T-cell (primary cell): Measurements from ENCODE around the gene NMT2. TPM values are rescaled to one million over a fixed set of nuclear protein-coding genes. Genes with fewer than 3 reads are reported as not detected.
A peak's percentile ranks its signal among the peaks of the same experiment; 100 is the strongest.

ENCODE experiments used
- ATAC-seq, 4 experiments: fragments of 200-7000 bp in 3 of 4; fragments of 150-1000 bp in 1 of 4; cut with Tn5 transposase; replicated peaks in 1 of 4; 1 replicate in 3 of 4; 2 replicates in 1 of 4; pipeline ENCODE4 v1.10.0; 2021; ENCODE audit warnings: moderate library complexity in 3 of 4, mild to moderate bottlenecking in 2 of 4, moderate number of reproducible peaks in 1 of 4
- CTCF ChIA-PET, 2 donors: fragments of 300-600 bp; sonication (Branson Sonifier 250); formaldehyde crosslinking; loops; one replicate each; lab custom pipeline; 2022; ENCODE audit warnings: antibody characterized with exemption in 2 of 2; lab: Charles Lee
- POLR2A ChIA-PET, 2 donors: fragments of 300-600 bp; sonication (Branson Sonifier 250); formaldehyde crosslinking; loops; one replicate each; lab custom pipeline; 2022; ENCODE audit warnings: antibody characterized with exemption in 2 of 2; lab: Charles Lee
- DNase-seq, 35 experiments: peaks; one replicate each; pipeline versions ENCODE4 v3.0.0 to v3.0.0-alpha.2; 2013 to 2023
- H3K27ac ChIP-seq: one replicate; pipeline ENCODE4 v1.5.1; 2013; ENCODE audit warnings: low read length
- H3K27me3 ChIP-seq, 2 experiments: replicated peaks in 1 of 2; 1 replicate in 1 of 2; 2 replicates in 1 of 2; pipeline versions ENCODE4 v1.6.1 to v1.7.0; 2013; ENCODE audit warnings: low read length in 1 of 2, mixed read lengths in 1 of 2; ENCODE audit not compliant: control insufficient read depth in 2 of 2, insufficient read depth in 2 of 2; ENCODE audit errors: extremely low read depth in 1 of 2
- H3K36me3 ChIP-seq, 2 donors: 1 replicate in 1 of 2; 2 replicates in 1 of 2; pipeline versions ENCODE4 v1.6.1 to v1.7.0; 2013; ENCODE audit warnings: low read length in 1 of 2; ENCODE audit not compliant: control insufficient read depth in 2 of 2, insufficient read depth in 1 of 2; ENCODE audit errors: extremely low read depth in 1 of 2
- H3K4me1 ChIP-seq, 2 experiments: 1 replicate in 1 of 2; 2 replicates in 1 of 2; pipeline versions ENCODE4 v1.6.1 to v1.7.0; 2013; ENCODE audit warnings: low read length in 2 of 2, mixed read lengths in 1 of 2; ENCODE audit not compliant: insufficient read depth in 2 of 2, control insufficient read depth in 1 of 2; ENCODE audit errors: extremely low read depth in 1 of 2
- H3K4me3 ChIP-seq, 2 donors: 1 replicate in 1 of 2; 2 replicates in 1 of 2; pipeline versions ENCODE4 v1.5.1 to v1.7.0; 2013; ENCODE audit warnings: mild to moderate bottlenecking in 2 of 2, low read length in 1 of 2, moderate library complexity in 1 of 2; ENCODE audit not compliant: control insufficient read depth in 1 of 2; ENCODE audit errors: extremely low read depth in 1 of 2
- H3K9me3 ChIP-seq: 2 replicates; pipeline ENCODE4 v1.7.0; 2013
- H3K27ac Mint-ChIP-seq, 2 donors: one replicate each; pipeline ENCODE4 v1.8.0; 2020 to 2021; ENCODE audit warnings: mild to moderate bottlenecking in 2 of 2, mixed read lengths in 2 of 2
- H3K27me3 Mint-ChIP-seq, 2 donors: one replicate each; pipeline ENCODE4 v1.8.0; 2021 to 2022; ENCODE audit warnings: mixed read lengths in 2 of 2
- H3K36me3 Mint-ChIP-seq: one replicate; pipeline ENCODE4 v1.8.0; 2021; ENCODE audit warnings: mixed read lengths
- H3K4me1 Mint-ChIP-seq, 3 donors: one replicate each; pipeline ENCODE4 v1.8.0; 2020 to 2022; ENCODE audit warnings: mixed read lengths in 3 of 3, mild to moderate bottlenecking in 1 of 3
- H3K4me3 Mint-ChIP-seq, 3 donors: one replicate each; pipeline ENCODE4 v1.8.0; 2020 to 2022; ENCODE audit warnings: mild to moderate bottlenecking in 3 of 3, mixed read lengths in 3 of 3, moderate library complexity in 3 of 3
- H3K9me3 Mint-ChIP-seq, 3 donors: one replicate each; pipeline ENCODE4 v1.8.0; 2020 to 2022; ENCODE audit warnings: mixed read lengths in 3 of 3
- WGBS: methylation state at CpG from one replicate; pipeline ENCODE4 v1.1.5; 2013; ENCODE audit warnings: missing lambda C conversion rate; ENCODE audit not compliant: insufficient coverage; 5-methylcytosine and 5-hydroxymethylcytosine counted together
- total RNA-seq, 35 experiments: library from RNA in 6 of 35; stranded (reverse) in 6 of 35; fragments of 120-200 nt in 1 of 35; gene quantifications; one replicate each; pipeline versions ENCODE4 v1.2.1 to v1.2.4 and lab custom pipeline; 2013 to 2026

The NMT2 gene
- total RNA-seq, 5 donors from 2014 or later (not counting 1 experiment from before 2014, with no cell fraction given), result 35.5 to 80.4 (median 40.8) TPM

DNA sequence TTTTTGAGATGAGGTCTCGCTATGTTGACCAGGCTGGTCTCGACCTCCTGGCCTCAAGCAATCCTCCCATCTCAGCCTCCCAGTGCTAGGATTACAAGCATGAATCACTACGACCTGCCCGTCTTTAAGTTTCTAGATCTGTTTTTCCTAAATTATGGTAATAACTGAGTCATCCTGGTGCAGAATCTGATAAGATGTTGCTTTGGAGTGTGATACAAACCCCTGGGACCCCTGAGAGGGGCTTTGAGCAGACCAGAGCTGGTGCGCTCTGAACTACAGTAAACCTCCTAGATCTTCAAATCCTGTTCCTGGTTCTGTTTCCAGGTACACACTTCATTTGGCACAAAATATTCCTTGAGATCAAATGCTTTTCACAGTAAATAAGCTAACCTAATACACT lies 37.2 kb downstream of the NMT2 start:
- POLR2A ChIA-PET, result no interaction called here
- Mint-ChIP-seq H3K4me1 (peaks cover 0 to 6% (median 0%) of the 10 kb centered on the region in 3 donors), H3K9me3 (no peaks in the 10 kb centered on the region), H3K36me3 (peaks cover 69% of the 10 kb centered on the region), H3K27ac (no peak overlapping the region), H3K4me3 (no peak overlapping the region), H3K27me3 (no peaks in the 10 kb centered on the region)
- no peak overlapping the region for H3K4me3 ChIP-seq
- CTCF ChIA-PET, result no interaction called here
- ATAC-seq (no peak), DNase-seq (no peak)
- no peaks in the 10 kb centered on the region for H3K9me3 ChIP-seq
- peaks cover 19 to 74% of the 10 kb centered on the region in 2 donors for H3K36me3 ChIP-seq
- no CpG with 5 or more reads among the region's 5 CpGs for WGBS
- no peaks in the 10 kb centered on the region for H3K27me3 ChIP-seq
- no peaks in the 10 kb centered on the region for H3K4me1 ChIP-seq
- H3K27ac ChIP-seq, result no peak overlapping the region

DNA sequence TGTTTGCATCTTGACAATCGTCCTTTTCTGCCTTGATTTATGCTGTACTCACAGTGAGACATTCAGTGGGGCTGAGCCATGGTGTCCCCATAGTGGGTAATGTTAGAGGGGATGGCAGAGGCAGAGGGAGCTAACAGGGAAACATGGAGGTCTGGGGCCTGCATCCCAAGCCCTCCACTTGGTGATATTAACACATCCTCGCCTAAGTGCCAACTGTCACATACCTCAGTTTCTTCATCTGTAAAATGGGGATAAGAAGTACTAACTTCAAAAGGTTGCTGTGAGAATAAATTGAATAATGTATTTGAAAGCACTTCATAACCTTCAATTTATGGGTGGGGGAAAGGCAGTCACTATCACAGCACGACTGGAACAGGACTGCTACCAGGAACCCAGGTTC lies 43.6 kb downstream of the NMT2 start:
- CTCF ChIA-PET, result no interaction called here
- Mint-ChIP-seq H3K9me3 (no peaks in the 10 kb centered on the region), H3K4me1 (peaks cover 6 to 16% (median 6%) of the 10 kb centered on the region in 3 donors), H3K27ac (peak overlapping the region; percentile 15 to 39), H3K4me3 (no peak overlapping the region), H3K27me3 (no peaks in the 10 kb centered on the region), H3K36me3 (peaks cover 51% of the 10 kb centered on the region)
- POLR2A ChIA-PET, result no interaction called here
- Histone ChIP-seq H3K27me3 (no peaks in the 10 kb centered on the region), H3K4me3 (no peak overlapping the region), H3K36me3 (peaks cover 22 to 55% of the 10 kb centered on the region in 2 donors), H3K4me1 (no peaks in the 10 kb centered on the region), H3K27ac (no peak overlapping the region), H3K9me3 (no peaks in the 10 kb centered on the region)
- ATAC-seq (no peak), DNase-seq (no peak)
- WGBS, result 83% methylated on average over 1 of the region's 3 CpGs

- 100% methylated on average over 3 of the region's 9 CpGs for WGBS
- Histone ChIP-seq H3K27ac (no peak overlapping the region), H3K4me1 (no peaks in the 10 kb centered on the region), H3K27me3 (no peaks in the 10 kb centered on the region), H3K4me3 (no peak overlapping the region), H3K9me3 (no peaks in the 10 kb centered on the region), H3K36me3 (peaks cover 22 to 55% of the 10 kb centered on the region in 2 donors)
- Mint-ChIP-seq H3K4me1 (peaks cover 6 to 16% (median 6%) of the 10 kb centered on the region in 3 donors), H3K27ac (peak overlapping the region; percentile 37 to 46), H3K9me3 (no peaks in the 10 kb centered on the region), H3K27me3 (no peaks in the 10 kb centered on the region), H3K36me3 (peaks cover 45% of the 10 kb centered on the region), H3K4me3 (no peak overlapping the region)
- CTCF ChIA-PET, result no interaction called here
- POLR2A ChIA-PET, result no interaction called here
- DNase-seq (no peak), ATAC-seq (no peak)
These were observed 44.3 kb downstream of the NMT2 start for GRCh38 chr10:15124190-15124589.

- no peaks in the 10 kb centered on the region for H3K9me3 Mint-ChIP-seq
- peaks cover 6 to 16% (median 6%) of the 10 kb centered on the region in 3 donors for H3K4me1 Mint-ChIP-seq
- no peaks in the 10 kb centered on the region for H3K9me3 ChIP-seq
- H3K27ac Mint-ChIP-seq, result peak overlapping the region; percentile 37 to 46
- DNase-seq (no peak), ATAC-seq (peak in 2 of 4 experiments; percentile 43)
- H3K27me3 ChIP-seq, result no peaks in the 10 kb centered on the region
- H3K4me3 ChIP-seq, result no peak overlapping the region
- no peaks in the 10 kb centered on the region for H3K4me1 ChIP-seq
- H3K36me3 ChIP-seq, result peaks cover 22 to 57% of the 10 kb centered on the region in 2 donors
- WGBS, result 20% methylated on average over 1 of the region's 3 CpGs
- H3K27me3 Mint-ChIP-seq, result no peaks in the 10 kb centered on the region
- no peak overlapping the region for H3K27ac ChIP-seq
- ChIA-PET POLR2A (no interaction called here), CTCF (no interaction called here)
- H3K36me3 Mint-ChIP-seq, result peaks cover 42% of the 10 kb centered on the region
- H3K4me3 Mint-ChIP-seq, result no peak overlapping the region
These were observed 44.7 kb downstream of the NMT2 start for GRCh38 chr10:15123749-15124184.

GRCh38 chr10:15122477-15123030 lies 45.9 kb downstream of the NMT2 start:
- ChIA-PET CTCF (interaction anchor here in 1 of 2 donors (0.5 to 0.7 kb wide), 2 partner anchors 54 to 295 kb away, joined by 3 to 4 read pairs; no protein-coding TSS in a partner anchor), POLR2A (interaction anchor here in 1 of 2 donors (0.6 kb wide), 1 partner anchor 33 kb away, joined by 3 read pairs; no protein-coding TSS in a partner anchor)
- H3K4me3 ChIP-seq, result no peak overlapping the region
- peaks cover 6 to 16% (median 6%) of the 10 kb centered on the region in 3 donors for H3K4me1 Mint-ChIP-seq
- no peak overlapping the region for H3K4me3 Mint-ChIP-seq
- H3K36me3 ChIP-seq, result peaks cover 25 to 51% of the 10 kb centered on the region in 2 donors
- H3K27me3 ChIP-seq, result no peaks in the 10 kb centered on the region
- H3K9me3 ChIP-seq, result no peaks in the 10 kb centered on the region
- no peaks in the 10 kb centered on the region for H3K9me3 Mint-ChIP-seq
- peaks cover 31% of the 10 kb centered on the region for H3K36me3 Mint-ChIP-seq
- 84% methylated on average over 5 of the region's 9 CpGs for WGBS
- H3K27ac ChIP-seq, result no peak overlapping the region
- no peaks in the 10 kb centered on the region for H3K27me3 Mint-ChIP-seq
- no peaks in the 10 kb centered on the region for H3K4me1 ChIP-seq
- peak overlapping the region; percentile 15 to 22 for H3K27ac Mint-ChIP-seq
- ATAC-seq, result peak in 1 of 4 experiments; percentile 32
- no peak for DNase-seq

- Mint-ChIP-seq H3K27me3 (no peaks in the 10 kb centered on the region), H3K27ac (no peak overlapping the region), H3K9me3 (no peaks in the 10 kb centered on the region), H3K36me3 (peaks cover 31% of the 10 kb centered on the region), H3K4me3 (no peak overlapping the region), H3K4me1 (peaks cover 6 to 16% (median 6%) of the 10 kb centered on the region in 3 donors)
- ATAC-seq (no peak), DNase-seq (no peak)
- no CpG with 5 or more reads among the region's 1 CpG for WGBS
- ChIA-PET POLR2A (no interaction called here), CTCF (no interaction called here)
- Histone ChIP-seq H3K4me1 (no peaks in the 10 kb centered on the region), H3K27ac (no peak overlapping the region), H3K36me3 (peaks cover 28 to 49% of the 10 kb centered on the region in 2 donors), H3K27me3 (no peaks in the 10 kb centered on the region), H3K9me3 (no peaks in the 10 kb centered on the region), H3K4me3 (no peak overlapping the region)
These were observed 46.8 kb downstream of the NMT2 start for GRCh38 chr10:15121707-15122106.
